Adrenal gland (tissue), 5 donors: Measurements from ENCODE around the gene STARD13.

Source experiments
- POLR2A ChIP-seq, 2 donors: fragments of 450-650 bp; IDR thresholded peaks; one replicate each; pipeline ENCODE4 v1.6.1; 2017; ENCODE audit warnings: antibody characterized with exemption in 2 of 2, mild to moderate bottlenecking in 2 of 2, moderate library complexity in 1 of 2
- TF ChIP-seq, protein P1 (sequence below), 6 experiments: fragments of 450-650 bp in 4 of 6; fragments of 200-600 bp in 2 of 6; sonication (generic) in 1 of 6; IDR thresholded peaks; 1 replicate in 5 of 6; 2 replicates in 1 of 6; pipeline versions ENCODE4 v1.5.1 to v1.8.0; 2016 to 2021; ENCODE audit warnings: antibody characterized with exemption in 6 of 6, mild to moderate bottlenecking in 2 of 6, moderate library complexity in 1 of 6
- donor health status: DM: no; HTN: no; CAD: no.

DNA sequence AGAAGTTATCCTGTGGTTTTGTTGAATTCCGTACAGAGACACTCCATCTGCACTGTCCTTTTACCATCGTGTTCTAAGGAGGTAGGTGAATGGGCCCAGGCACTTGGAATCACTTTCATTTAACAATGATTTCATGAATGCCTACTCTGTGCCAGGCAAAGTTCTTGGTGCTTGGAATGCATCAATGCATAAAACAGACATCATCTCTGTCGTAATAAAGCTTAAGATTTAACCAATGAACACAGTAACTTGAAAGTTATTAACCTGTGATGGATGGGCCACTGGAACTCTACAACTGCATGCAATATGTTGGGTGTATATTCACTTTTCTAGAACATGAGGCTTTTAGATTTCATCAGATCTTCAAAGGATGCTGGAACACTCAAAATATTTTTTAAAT, 14.1 kb upstream of the STARD13 start:
- TF ChIP-seq, protein P1, sequence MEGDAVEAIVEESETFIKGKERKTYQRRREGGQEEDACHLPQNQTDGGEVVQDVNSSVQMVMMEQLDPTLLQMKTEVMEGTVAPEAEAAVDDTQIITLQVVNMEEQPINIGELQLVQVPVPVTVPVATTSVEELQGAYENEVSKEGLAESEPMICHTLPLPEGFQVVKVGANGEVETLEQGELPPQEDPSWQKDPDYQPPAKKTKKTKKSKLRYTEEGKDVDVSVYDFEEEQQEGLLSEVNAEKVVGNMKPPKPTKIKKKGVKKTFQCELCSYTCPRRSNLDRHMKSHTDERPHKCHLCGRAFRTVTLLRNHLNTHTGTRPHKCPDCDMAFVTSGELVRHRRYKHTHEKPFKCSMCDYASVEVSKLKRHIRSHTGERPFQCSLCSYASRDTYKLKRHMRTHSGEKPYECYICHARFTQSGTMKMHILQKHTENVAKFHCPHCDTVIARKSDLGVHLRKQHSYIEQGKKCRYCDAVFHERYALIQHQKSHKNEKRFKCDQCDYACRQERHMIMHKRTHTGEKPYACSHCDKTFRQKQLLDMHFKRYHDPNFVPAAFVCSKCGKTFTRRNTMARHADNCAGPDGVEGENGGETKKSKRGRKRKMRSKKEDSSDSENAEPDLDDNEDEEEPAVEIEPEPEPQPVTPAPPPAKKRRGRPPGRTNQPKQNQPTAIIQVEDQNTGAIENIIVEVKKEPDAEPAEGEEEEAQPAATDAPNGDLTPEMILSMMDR (IDR thresholded peaks at IDR 0.05) = no peak
- no peak for TF ChIP-seq POLR2A (IDR thresholded peaks at IDR 0.05)
